Subcutaneous abdominal adipose tissue (tissue), 5 donors: Measurements from ENCODE around the gene JAKMIP1.

ENCODE experiments used
- H3K27ac ChIP-seq: one replicate; pipeline ENCODE4 v1.7.0; 2013; ENCODE audit warnings: low read depth, mild to moderate bottlenecking, inconsistent platforms, low read length, moderate library complexity
- H3K27me3 ChIP-seq, 5 donors: one replicate each; pipeline ENCODE4 v1.7.0; 2013; ENCODE audit warnings: low read length in 5 of 5, inconsistent platforms in 1 of 5; ENCODE audit not compliant: control insufficient read depth in 5 of 5, insufficient read depth in 4 of 5
- H3K36me3 ChIP-seq, 5 donors: one replicate each; pipeline ENCODE4 v1.7.0; 2013; ENCODE audit warnings: low read length in 5 of 5; ENCODE audit not compliant: control insufficient read depth in 5 of 5, insufficient read depth in 5 of 5
- H3K4me1 ChIP-seq, 5 donors: one replicate each; pipeline ENCODE4 v1.7.0; 2013; ENCODE audit warnings: low read length in 5 of 5, mild to moderate bottlenecking in 3 of 5, moderate library complexity in 1 of 5; ENCODE audit not compliant: control insufficient read depth in 5 of 5, insufficient read depth in 5 of 5
- H3K4me3 ChIP-seq, 5 donors: one replicate each; pipeline ENCODE4 v1.7.0; 2013; ENCODE audit warnings: low read length in 5 of 5, low read depth in 1 of 5
- H3K9ac ChIP-seq, 5 donors: one replicate each; pipeline ENCODE4 v1.7.0; 2013; ENCODE audit warnings: low read length in 5 of 5, mild to moderate bottlenecking in 4 of 5, moderate library complexity in 3 of 5
- H3K9me3 ChIP-seq, 5 donors: one replicate each; pipeline ENCODE4 v1.7.0; 2013; ENCODE audit warnings: low read length in 5 of 5; ENCODE audit not compliant: control insufficient read depth in 5 of 5
- donor health status: healthy.
- donor health status: healthy.
- donor health status: healthy.
- donor health status: healthy.
- donor health status: healthy.

JAKMIP1 gene

GRCh38 chr4:6114601-6115000 is 85.7 kb downstream of the JAKMIP1 start:
- H3K27me3 ChIP-seq, result peaks cover 14 to 43% (median 32%) of the 10 kb centered on the region in 5 donors
- H3K4me1 ChIP-seq, result no peaks in the 10 kb centered on the region
- no peak overlapping the region for H3K27ac ChIP-seq
- no peaks in the 10 kb centered on the region for H3K36me3 ChIP-seq
- no peak overlapping the region for H3K4me3 ChIP-seq
- H3K9me3 ChIP-seq, result no peaks in the 10 kb centered on the region
- no peak overlapping the region for H3K9ac ChIP-seq

GRCh38 chr4:6114181-6114580 is 86.2 kb downstream of the JAKMIP1 start:
- H3K27me3 ChIP-seq, result peaks cover 16 to 43% (median 34%) of the 10 kb centered on the region in 5 donors
- no peak overlapping the region for H3K27ac ChIP-seq
- no peak overlapping the region for H3K9ac ChIP-seq
- H3K4me1 ChIP-seq, result no peaks in the 10 kb centered on the region
- no peaks in the 10 kb centered on the region for H3K36me3 ChIP-seq
- no peak overlapping the region for H3K4me3 ChIP-seq
- no peaks in the 10 kb centered on the region for H3K9me3 ChIP-seq

GRCh38 chr4:6113641-6114040 is 86.7 kb downstream of the JAKMIP1 start:
- Histone ChIP-seq H3K4me3 (no peak overlapping the region), H3K27me3 (peaks cover 16 to 40% (median 35%) of the 10 kb centered on the region in 5 donors), H3K36me3 (no peaks in the 10 kb centered on the region), H3K4me1 (no peaks in the 10 kb centered on the region), H3K9ac (no peak overlapping the region), H3K27ac (no peak overlapping the region), H3K9me3 (no peaks in the 10 kb centered on the region)

GRCh38 chr4:6112606-6113290 is 87.6 kb downstream of the JAKMIP1 start:
- H3K27ac ChIP-seq, result no peak overlapping the region
- no peaks in the 10 kb centered on the region for H3K4me1 ChIP-seq
- no peaks in the 10 kb centered on the region for H3K36me3 ChIP-seq
- peaks cover 16 to 39% (median 37%) of the 10 kb centered on the region in 5 donors for H3K27me3 ChIP-seq
- no peak overlapping the region for H3K4me3 ChIP-seq
- H3K9me3 ChIP-seq, result no peaks in the 10 kb centered on the region
- no peak overlapping the region for H3K9ac ChIP-seq

- no peak overlapping the region for H3K4me3 ChIP-seq
- H3K9ac ChIP-seq, result no peak overlapping the region
- no peaks in the 10 kb centered on the region for H3K9me3 ChIP-seq
- H3K27me3 ChIP-seq, result peaks cover 16 to 44% (median 36%) of the 10 kb centered on the region in 5 donors
- no peaks in the 10 kb centered on the region for H3K4me1 ChIP-seq
- H3K36me3 ChIP-seq, result no peaks in the 10 kb centered on the region
- H3K27ac ChIP-seq, result no peak overlapping the region
Measured at GRCh38 chr4:6111354-6111960, 88.9 kb downstream of the JAKMIP1 start.

GRCh38 chr4:6110681-6111353 is 89.5 kb downstream of the JAKMIP1 start:
- peaks cover 0 to under 1% (median 0%) of the 10 kb centered on the region in 5 donors for H3K9me3 ChIP-seq
- no peak overlapping the region for H3K4me3 ChIP-seq
- H3K27me3 ChIP-seq, result peaks cover 11 to 43% (median 31%) of the 10 kb centered on the region in 5 donors
- no peak overlapping the region for H3K9ac ChIP-seq
- H3K36me3 ChIP-seq, result no peaks in the 10 kb centered on the region
- H3K27ac ChIP-seq, result no peak overlapping the region
- H3K4me1 ChIP-seq, result no peaks in the 10 kb centered on the region

- Histone ChIP-seq H3K4me1 (no peaks in the 10 kb centered on the region), H3K4me3 (no peak overlapping the region), H3K9ac (no peak overlapping the region), H3K27me3 (peaks cover 9 to 51% (median 33%) of the 10 kb centered on the region in 5 donors), H3K9me3 (peaks cover 0 to 7% (median 0%) of the 10 kb centered on the region in 5 donors), H3K27ac (no peak overlapping the region), H3K36me3 (no peaks in the 10 kb centered on the region)
Measured at GRCh38 chr4:6109842-6110560, 90.3 kb downstream of the JAKMIP1 start.

GRCh38 chr4:6107886-6108285 is 92.5 kb downstream of the JAKMIP1 start:
- peaks cover 0 to 7% (median 0%) of the 10 kb centered on the region in 5 donors for H3K9me3 ChIP-seq
- H3K4me1 ChIP-seq, result no peaks in the 10 kb centered on the region
- peaks cover 7 to 43% (median 28%) of the 10 kb centered on the region in 5 donors for H3K27me3 ChIP-seq
- no peak overlapping the region for H3K4me3 ChIP-seq
- no peak overlapping the region for H3K9ac ChIP-seq
- no peak overlapping the region for H3K27ac ChIP-seq
- H3K36me3 ChIP-seq, result no peaks in the 10 kb centered on the region

GRCh38 chr4:6107114-6107791 is 93.1 kb downstream of the JAKMIP1 start:
- H3K4me1 ChIP-seq, result no peaks in the 10 kb centered on the region
- no peak overlapping the region for H3K9ac ChIP-seq
- H3K36me3 ChIP-seq, result no peaks in the 10 kb centered on the region
- H3K4me3 ChIP-seq, result no peak overlapping the region
- peaks cover 0 to 7% (median 2%) of the 10 kb centered on the region in 5 donors for H3K9me3 ChIP-seq
- peaks cover 7 to 43% (median 26%) of the 10 kb centered on the region in 5 donors for H3K27me3 ChIP-seq
- no peak overlapping the region for H3K27ac ChIP-seq
